ENCODE results near the gene NPAS3.
A peak's percentile ranks its signal among the peaks of the same experiment; 100 is the strongest.

The NPAS3 gene

DNA sequence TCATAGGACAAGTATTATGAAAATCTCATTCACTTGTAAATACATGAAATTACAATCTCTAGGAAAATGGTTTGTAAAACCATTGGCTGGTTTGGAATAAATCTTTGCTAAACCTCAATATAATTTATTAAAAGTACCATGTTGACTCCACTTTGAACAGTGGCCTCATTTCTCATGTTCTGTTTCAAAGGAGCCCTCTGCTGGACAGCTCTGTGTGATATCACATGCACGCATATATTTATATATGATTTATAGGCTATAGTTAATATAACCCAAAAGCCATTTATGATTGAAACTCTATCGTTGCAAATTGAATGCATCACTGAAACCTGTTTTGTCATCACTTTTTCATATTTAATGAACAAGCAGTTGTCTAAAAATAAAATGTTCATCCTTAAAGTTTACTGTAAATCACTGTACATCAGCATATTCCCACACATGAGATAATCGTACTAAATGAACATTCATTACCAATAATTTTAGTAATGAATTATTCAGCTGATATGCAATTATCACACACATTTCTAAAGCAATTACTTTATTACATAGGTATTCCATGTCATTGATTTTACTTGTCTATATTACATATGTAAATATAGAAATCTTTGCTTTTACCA lies 493.8 kb downstream of the NPAS3 start:
- H3K4me3 ChIP-seq (ENCODE audit: low read depth, low read length) = no peak overlapping the region
- DNase-seq (ENCODE audit: low read depth) = no peak
- TF ChIP-seq, protein P1, sequence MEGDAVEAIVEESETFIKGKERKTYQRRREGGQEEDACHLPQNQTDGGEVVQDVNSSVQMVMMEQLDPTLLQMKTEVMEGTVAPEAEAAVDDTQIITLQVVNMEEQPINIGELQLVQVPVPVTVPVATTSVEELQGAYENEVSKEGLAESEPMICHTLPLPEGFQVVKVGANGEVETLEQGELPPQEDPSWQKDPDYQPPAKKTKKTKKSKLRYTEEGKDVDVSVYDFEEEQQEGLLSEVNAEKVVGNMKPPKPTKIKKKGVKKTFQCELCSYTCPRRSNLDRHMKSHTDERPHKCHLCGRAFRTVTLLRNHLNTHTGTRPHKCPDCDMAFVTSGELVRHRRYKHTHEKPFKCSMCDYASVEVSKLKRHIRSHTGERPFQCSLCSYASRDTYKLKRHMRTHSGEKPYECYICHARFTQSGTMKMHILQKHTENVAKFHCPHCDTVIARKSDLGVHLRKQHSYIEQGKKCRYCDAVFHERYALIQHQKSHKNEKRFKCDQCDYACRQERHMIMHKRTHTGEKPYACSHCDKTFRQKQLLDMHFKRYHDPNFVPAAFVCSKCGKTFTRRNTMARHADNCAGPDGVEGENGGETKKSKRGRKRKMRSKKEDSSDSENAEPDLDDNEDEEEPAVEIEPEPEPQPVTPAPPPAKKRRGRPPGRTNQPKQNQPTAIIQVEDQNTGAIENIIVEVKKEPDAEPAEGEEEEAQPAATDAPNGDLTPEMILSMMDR (IDR thresholded peaks at IDR 0.05; ENCODE audit: low read depth, low read length, missing control alignments) = peak; percentile 34

DNA sequence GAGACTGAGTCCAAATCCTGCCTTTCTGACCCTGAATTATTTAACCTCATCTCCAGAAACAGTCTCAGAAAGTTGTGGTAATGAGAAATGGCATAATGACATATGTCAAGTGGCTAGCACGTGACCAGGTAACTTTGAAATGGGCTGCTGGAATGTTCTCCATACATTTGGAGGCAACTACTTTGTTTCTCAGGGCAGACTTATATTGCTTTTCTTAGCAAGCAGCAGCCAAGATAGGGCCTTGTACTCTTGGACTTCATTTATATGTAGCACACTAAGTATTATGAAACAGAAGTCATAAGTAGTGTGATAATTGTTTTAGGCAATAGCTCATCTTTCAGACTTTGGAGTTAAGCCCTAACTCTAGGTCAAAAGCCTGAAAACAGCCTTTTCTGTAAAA lies 494.7 kb downstream of the NPAS3 start:
- TF ChIP-seq, protein P1 (IDR thresholded peaks at IDR 0.05; ENCODE audit: low read depth, low read length, missing control alignments) = no peak
- no peak for DNase-seq (ENCODE audit: low read depth)
- H3K4me3 ChIP-seq (ENCODE audit: low read depth, low read length) = no peak overlapping the region

DNA sequence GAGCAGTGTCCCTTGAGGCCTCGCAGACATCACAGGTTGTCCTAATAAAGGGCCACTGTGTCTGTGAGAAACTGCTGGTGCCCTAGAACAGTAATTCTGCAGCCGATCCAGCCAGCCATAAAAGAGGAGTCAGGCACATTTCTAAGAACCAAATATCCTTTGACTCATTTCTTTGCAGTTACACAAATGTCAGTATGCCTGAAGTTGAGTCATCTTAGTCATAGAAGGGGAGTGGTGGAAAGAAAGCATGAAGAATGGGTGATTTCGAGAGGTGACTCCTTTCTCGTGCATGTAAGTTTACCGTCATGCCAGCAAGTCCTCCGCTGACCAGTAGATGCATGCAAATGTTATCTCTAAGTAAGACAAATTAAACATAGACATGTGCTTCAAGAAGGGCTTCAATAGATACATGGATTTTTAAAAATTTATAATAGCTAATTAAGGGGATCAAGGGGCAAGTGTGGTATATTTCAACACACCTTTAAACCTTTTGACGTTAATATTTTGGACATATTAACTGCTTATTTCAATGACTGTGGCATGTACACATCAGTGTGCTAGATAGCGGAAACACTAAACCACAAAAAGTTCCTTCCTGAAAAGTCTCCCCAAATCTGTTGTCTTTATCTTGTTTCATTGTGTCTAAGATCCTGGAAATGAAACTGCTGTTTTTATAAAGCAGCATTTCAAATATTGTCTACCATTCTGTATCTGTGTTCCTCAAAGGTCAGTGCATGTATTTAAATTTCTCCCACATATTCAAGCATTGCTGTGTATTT lies 497.4 kb downstream of the NPAS3 start:
- DNase-seq (ENCODE audit: low read depth) = no peak
- H3K4me3 ChIP-seq (ENCODE audit: low read depth, low read length) = no peak overlapping the region
- TF ChIP-seq, protein P1 (IDR thresholded peaks at IDR 0.05; ENCODE audit: low read depth, low read length, missing control alignments) = no peak

DNA sequence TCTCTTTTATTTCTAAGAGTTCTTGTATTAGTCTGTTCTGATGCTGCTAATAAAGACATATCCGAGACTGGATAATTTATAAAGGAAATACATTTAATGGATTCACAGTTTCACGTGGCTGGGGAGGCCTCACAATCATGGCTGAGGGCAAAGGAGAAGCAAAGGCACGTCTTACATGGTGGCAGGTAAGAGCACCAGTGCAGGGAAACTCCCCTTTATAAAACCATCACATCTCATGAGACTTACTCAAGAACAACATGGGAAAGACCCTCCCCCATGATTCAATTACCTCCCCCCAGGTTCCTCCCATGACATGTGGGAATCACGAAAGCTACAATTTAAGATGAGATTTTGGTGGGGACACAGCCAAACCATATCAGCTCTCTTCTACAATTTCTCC lies 503.0 kb downstream of the NPAS3 start:
- no peak overlapping the region for H3K4me3 ChIP-seq (ENCODE audit: low read depth, low read length)
- DNase-seq (ENCODE audit: low read depth) = no peak
- TF ChIP-seq, protein P1 (IDR thresholded peaks at IDR 0.05; ENCODE audit: low read depth, low read length, missing control alignments) = no peak

DNA sequence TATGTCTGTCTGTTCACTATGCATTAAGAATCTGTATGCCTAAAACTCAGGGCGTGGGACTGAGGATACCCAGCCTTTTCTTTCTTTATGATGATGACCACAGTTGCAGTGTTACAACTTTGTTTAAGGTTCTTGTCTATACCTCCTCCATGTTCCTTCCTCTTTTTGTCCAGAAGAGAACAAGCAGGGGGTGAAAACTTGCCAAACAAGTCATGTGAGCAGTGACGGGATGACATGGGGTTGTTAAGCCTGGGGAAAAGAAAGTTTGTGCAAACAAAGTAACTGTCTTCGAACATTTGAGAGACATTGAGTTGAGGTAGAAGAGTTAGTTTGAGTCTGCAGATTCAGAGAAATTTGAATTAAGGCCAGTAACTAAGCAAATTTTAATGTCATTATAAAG lies 505.5 kb downstream of the NPAS3 start:
- TF ChIP-seq, protein P1 (IDR thresholded peaks at IDR 0.05; ENCODE audit: low read depth, low read length, missing control alignments) = no peak
- no peak for DNase-seq (ENCODE audit: low read depth)

DNA sequence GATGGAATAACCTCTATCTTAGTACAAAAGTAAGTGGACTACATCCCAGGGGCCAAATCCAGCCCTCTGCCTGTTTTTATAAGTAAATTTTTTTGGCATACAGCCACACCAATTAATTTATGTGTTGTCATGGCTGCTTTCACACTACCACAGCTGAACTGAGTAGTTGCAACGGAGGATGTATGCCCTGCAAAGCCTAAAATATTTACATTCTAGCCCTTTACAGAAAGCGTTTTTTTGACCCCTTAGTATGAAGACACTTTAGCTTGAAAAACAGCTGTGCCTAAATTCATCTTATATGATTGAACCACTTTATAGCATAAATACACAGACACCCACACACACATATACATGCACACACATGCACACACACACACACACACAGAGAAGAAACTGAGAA lies 510.6 kb downstream of the NPAS3 start:
- DNase-seq (ENCODE audit: low read depth) = no peak
- H3K4me3 ChIP-seq (ENCODE audit: low read depth, low read length) = no peak overlapping the region
- TF ChIP-seq, protein P1 (IDR thresholded peaks at IDR 0.05; ENCODE audit: low read depth, low read length, missing control alignments) = no peak

More for the DNA sequence above, 505.5 kb downstream of the NPAS3 start:
- no peak overlapping the region for H3K4me3 ChIP-seq (ENCODE audit: low read depth, low read length)
